ENCODE measurements around the gene MMP20.

The MMP20 gene

DNA sequence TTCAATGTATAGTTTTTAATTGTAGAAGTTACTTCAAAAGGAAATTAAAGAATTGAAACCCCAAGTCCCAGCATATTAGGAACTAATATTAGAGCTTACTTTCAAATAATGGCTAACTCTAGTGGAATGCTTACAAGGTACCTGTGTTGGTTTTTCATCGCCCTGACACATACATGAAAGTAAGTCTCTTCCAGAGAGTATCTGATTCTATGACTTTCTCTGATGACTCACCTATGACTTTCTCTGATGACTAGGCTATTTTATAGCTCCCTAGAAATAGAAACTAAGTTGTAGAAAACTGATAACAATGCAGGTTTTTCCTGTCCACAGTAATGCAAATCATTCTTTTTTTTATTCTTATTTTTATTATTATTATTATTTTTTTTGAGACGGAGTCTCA lies 61.0 kb downstream of the MMP20 start:
- TF ChIP-seq, protein P1, sequence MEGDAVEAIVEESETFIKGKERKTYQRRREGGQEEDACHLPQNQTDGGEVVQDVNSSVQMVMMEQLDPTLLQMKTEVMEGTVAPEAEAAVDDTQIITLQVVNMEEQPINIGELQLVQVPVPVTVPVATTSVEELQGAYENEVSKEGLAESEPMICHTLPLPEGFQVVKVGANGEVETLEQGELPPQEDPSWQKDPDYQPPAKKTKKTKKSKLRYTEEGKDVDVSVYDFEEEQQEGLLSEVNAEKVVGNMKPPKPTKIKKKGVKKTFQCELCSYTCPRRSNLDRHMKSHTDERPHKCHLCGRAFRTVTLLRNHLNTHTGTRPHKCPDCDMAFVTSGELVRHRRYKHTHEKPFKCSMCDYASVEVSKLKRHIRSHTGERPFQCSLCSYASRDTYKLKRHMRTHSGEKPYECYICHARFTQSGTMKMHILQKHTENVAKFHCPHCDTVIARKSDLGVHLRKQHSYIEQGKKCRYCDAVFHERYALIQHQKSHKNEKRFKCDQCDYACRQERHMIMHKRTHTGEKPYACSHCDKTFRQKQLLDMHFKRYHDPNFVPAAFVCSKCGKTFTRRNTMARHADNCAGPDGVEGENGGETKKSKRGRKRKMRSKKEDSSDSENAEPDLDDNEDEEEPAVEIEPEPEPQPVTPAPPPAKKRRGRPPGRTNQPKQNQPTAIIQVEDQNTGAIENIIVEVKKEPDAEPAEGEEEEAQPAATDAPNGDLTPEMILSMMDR (IDR thresholded peaks at IDR 0.05), result no peak

DNA sequence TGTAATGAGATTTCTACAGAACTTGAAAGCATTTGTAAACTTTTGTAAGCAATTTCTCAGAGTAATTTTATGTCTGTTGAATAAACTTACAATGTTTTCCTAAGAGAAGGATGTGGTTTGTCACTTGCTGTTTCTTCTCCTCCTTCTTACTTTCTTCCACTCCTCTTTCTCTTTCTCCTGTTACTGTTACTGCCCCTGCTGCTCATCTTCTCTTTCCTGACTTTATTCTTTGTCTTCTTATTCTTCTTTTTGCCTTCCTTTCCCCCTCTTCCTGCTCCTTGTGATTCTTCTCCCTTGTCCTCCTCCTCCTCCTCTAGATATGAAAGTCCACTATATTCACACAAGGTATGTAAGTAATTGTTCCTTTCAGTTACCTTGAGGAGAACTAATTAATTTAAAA lies 63.5 kb downstream of the MMP20 start:
- TF ChIP-seq, protein P1 (IDR thresholded peaks at IDR 0.05), result no peak

- TF ChIP-seq, protein P1 (IDR thresholded peaks at IDR 0.05), result no peak
These were observed 64.5 kb downstream of the MMP20 start for GRCh38 chr11:102560555-102561011.

DNA sequence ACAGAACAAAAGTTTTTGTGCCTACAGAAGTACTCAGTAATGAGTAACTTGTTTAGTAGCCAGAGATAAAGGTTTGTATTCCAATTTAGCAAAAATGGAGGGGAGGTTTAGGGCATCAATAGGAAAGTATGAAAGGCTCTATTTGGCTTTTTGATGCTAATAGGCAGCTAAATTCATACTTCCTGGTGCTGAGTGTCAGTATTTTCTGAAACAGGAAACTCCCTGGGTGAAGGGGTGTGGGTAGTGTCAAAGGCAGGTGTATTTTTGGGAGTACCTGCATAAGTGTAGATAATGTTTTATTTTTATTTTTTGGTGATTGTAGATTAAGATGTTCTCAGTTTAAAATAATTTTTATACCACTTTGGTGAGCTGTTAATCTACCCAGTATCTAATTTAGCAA lies 65.3 kb downstream of the MMP20 start:
- TF ChIP-seq, protein P1 (IDR thresholded peaks at IDR 0.05), result no peak

DNA sequence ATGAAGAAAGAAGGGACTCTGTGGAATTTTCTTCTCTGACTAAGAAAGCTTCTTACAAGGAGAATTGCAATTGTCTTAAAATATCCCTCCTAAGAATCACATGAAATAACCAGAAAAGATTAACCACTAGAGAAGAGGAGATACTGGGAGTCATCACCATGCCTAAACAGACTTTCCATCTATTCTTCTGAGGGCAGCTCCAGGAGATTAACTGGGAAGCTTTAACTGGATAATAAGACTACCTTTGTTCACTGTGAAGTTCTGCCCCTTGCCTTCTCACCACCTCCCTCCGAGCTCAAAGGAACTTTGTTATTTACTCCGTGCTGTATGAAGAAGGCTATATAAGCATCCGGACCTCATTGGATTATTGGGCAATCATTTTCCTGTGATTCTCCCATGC lies 70.0 kb downstream of the MMP20 start:
- TF ChIP-seq, protein P1 (IDR thresholded peaks at IDR 0.05), result no peak

GRCh38 chr11:102553835-102554282 lies 71.3 kb downstream of the MMP20 start:
- TF ChIP-seq, protein P1 (IDR thresholded peaks at IDR 0.05), result no peak

DNA sequence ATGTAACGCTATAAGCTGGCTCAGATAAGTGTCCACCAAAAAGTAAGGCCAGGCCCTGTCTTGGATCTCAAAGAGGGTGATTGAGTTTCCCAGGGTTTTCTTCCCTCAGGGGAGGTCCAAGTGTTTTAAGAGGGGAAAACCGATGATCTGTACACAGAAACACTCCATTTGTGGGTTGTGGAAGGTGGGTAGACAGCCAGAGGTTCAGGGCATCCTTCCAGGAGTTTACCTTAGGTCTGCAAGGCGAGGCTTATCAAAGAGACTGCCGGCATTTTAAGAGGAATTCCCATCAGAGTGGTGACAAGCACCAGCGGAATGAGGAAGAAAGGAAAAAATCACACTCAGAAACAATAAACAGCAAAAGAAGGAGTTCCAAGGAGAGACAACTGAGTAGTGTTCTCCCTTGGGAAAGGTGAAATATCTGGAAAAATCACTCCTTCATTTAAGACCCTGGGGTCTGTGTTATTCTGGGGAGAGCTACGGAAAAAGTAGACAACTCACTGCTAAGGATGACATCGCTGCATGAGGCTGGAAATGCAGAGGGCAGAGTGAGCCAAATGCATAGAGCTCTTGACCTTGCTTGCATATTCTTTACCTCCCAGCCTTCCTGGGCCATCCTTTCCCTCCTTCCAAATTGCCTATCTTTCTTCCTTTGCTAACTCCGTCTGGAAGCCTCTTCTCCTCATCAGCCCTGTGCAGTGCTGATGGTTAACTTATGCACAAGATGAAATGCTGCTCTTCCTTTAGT lies 72.5 kb downstream of the MMP20 start:
- TF ChIP-seq, protein P1 (IDR thresholded peaks at IDR 0.05), result no peak
